IMR-90 (cell line): ENCODE data around the gene TXNL1. TPM values are rescaled to one million over a fixed set of nuclear protein-coding genes. Genes with fewer than 3 reads are reported as not detected.

Experiments
- ATAC-seq: fragments of 200-7000 bp; cut with Tn5 transposase; 2 replicates; pipeline ENCODE4 v1.9.1; 2020; ENCODE audit warnings: low read depth, mild to moderate bottlenecking, moderate library complexity
- BruUV-seq: library from RNA; stranded (reverse); fragments of 400-500 nt; replicated peaks from 2 replicates; lab custom pipeline; 2021; lab: Mats Ljungman, UMichigan
- CTCF ChIA-PET: fragments of 300-600 bp; formaldehyde crosslinking; extraction: SDS; loops from one replicate; lab custom pipeline; 2021; ENCODE audit warnings: antibody characterized with exemption; lab: Yijun Ruan, JAX
- POLR2A ChIA-PET: fragments of 300-600 bp; sonication (Branson Sonifier 250); formaldehyde crosslinking; loops from one replicate; lab custom pipeline; 2022; ENCODE audit warnings: antibody characterized with exemption; ENCODE audit not compliant: unreplicated experiment; lab: Charles Lee
- DNase-seq: peaks from one replicate; pipeline ENCODE4 v3.0.0; 2013
- H2AFZ ChIP-seq: replicated peaks from 2 replicates; pipeline ENCODE3; 2013; ENCODE audit warnings: low read length, mild to moderate bottlenecking; ENCODE audit not compliant: poor library complexity
- H2AK5ac ChIP-seq: 2 replicates; pipeline ENCODE4 v1.6.1; 2013; ENCODE audit warnings: low read depth, low read length, inconsistent platforms
- H2AK9ac ChIP-seq: replicated peaks from 2 replicates; pipeline ENCODE3; 2013; ENCODE audit warnings: mild to moderate bottlenecking, low read depth, low read length, moderate library complexity; ENCODE audit not compliant: poor library complexity
- H2BK120ac ChIP-seq: 2 replicates; pipeline ENCODE4 v1.6.1; 2013; ENCODE audit warnings: low read depth, low read length, inconsistent platforms
- H2BK15ac ChIP-seq: 3 replicates; pipeline ENCODE4 v1.6.1; 2013; ENCODE audit warnings: low read depth, low read length, inconsistent platforms
- H2BK20ac ChIP-seq: 2 replicates; pipeline ENCODE4 v1.6.1; 2013; ENCODE audit warnings: low read depth, mild to moderate bottlenecking, inconsistent platforms, low read length, moderate library complexity
- H2BK5ac ChIP-seq: 2 replicates; pipeline ENCODE4 v1.6.1; 2013; ENCODE audit warnings: mild to moderate bottlenecking, low read depth, low read length, inconsistent platforms; ENCODE audit not compliant: poor library complexity, severe bottlenecking
- H3K14ac ChIP-seq: replicated peaks from 2 replicates; pipeline ENCODE4 v1.6.1; 2013; ENCODE audit warnings: low read depth, low read length, inconsistent platforms
- H3K18ac ChIP-seq: 2 replicates; pipeline ENCODE4 v1.6.1; 2013; ENCODE audit warnings: low read depth, low read length, control low read depth
- H3K23ac ChIP-seq: 2 replicates; pipeline ENCODE4 v1.6.1; 2013; ENCODE audit warnings: low read depth, low read length, inconsistent platforms
- H3K27ac ChIP-seq: 2 replicates; pipeline ENCODE4 v1.5.1; 2013; ENCODE audit warnings: mild to moderate bottlenecking, control low read depth, low read length; ENCODE audit not compliant: insufficient read depth
- H3K27me3 ChIP-seq: 2 replicates; pipeline ENCODE4 v1.6.1; 2013; ENCODE audit warnings: low read length; ENCODE audit not compliant: control insufficient read depth, insufficient read depth
- H3K36me3 ChIP-seq: 2 replicates; pipeline ENCODE4 v1.6.1; 2013; ENCODE audit warnings: low read length, mixed read lengths; ENCODE audit not compliant: control insufficient read depth, insufficient read depth
- H3K4ac ChIP-seq: 2 replicates; pipeline ENCODE4 v1.6.1; 2013; ENCODE audit warnings: low read depth, low read length, inconsistent platforms
- H3K4me1 ChIP-seq: 2 replicates; pipeline ENCODE4 v1.6.1; 2013; ENCODE audit warnings: low read length, mixed read lengths; ENCODE audit not compliant: control insufficient read depth, insufficient read depth
- H3K4me2 ChIP-seq: 2 replicates; pipeline ENCODE4 v1.6.1; 2013; ENCODE audit warnings: low read depth, mild to moderate bottlenecking, control low read depth, low read length, moderate library complexity
- H3K4me3 ChIP-seq: 2 replicates; pipeline ENCODE4 v1.5.1; 2013; ENCODE audit warnings: low read depth, mild to moderate bottlenecking, control low read depth, low read length, moderate library complexity; ENCODE audit not compliant: insufficient read depth
- H3K56ac ChIP-seq: 2 replicates; pipeline ENCODE4 v1.6.1; 2013; ENCODE audit warnings: low read length, inconsistent platforms; ENCODE audit not compliant: insufficient read depth; ENCODE audit errors: extremely low read depth
- H3K79me1 ChIP-seq, 2 experiments: 2 replicates each; pipeline ENCODE4 v1.6.1; 2013; ENCODE audit warnings: low read length in 2 of 2, inconsistent platforms in 1 of 2, low read depth in 1 of 2
- H3K9ac ChIP-seq: 2 replicates; pipeline ENCODE4 v1.6.1; 2013; ENCODE audit warnings: low read depth, low read length, control low read depth
- H3K9me1 ChIP-seq: 2 replicates; pipeline ENCODE4 v1.6.1; 2013; ENCODE audit warnings: low read length, inconsistent platforms; ENCODE audit not compliant: insufficient read depth
- H3K9me3 ChIP-seq: 2 replicates; pipeline ENCODE4 v1.6.1; 2013; ENCODE audit warnings: low read length; ENCODE audit not compliant: control insufficient read depth, insufficient read depth
- H4K20me1 ChIP-seq: 2 replicates; pipeline ENCODE4 v1.6.1; 2013; ENCODE audit warnings: low read length, inconsistent platforms; ENCODE audit not compliant: insufficient read depth
- H4K5ac ChIP-seq: 2 replicates; pipeline ENCODE4 v1.6.1; 2013; ENCODE audit warnings: mild to moderate bottlenecking, low read depth, low read length, control low read depth
- H4K8ac ChIP-seq, 2 experiments: 2 replicates each; pipeline ENCODE4 v1.6.1; 2013; ENCODE audit warnings: low read depth in 2 of 2, low read length in 2 of 2, control low read depth in 1 of 2, inconsistent platforms in 1 of 2
- H4K91ac ChIP-seq: 2 replicates; pipeline ENCODE4 v1.6.1; 2013; ENCODE audit warnings: low read depth, low read length, inconsistent platforms; ENCODE audit not compliant: insufficient read depth
- MAFK ChIP-seq: IDR thresholded peaks from 2 replicates; pipeline ENCODE4 v1.6.1; 2012; ENCODE audit warnings: low read depth, low read length, improper control_type of control experiment
- RFX5 ChIP-seq: IDR thresholded peaks from 2 replicates; pipeline ENCODE4 v1.8.0; 2012; ENCODE audit warnings: low read depth, mild to moderate bottlenecking, low read length, moderate library complexity
- SMC3 ChIP-seq: fragments of 150-350 bp; IDR thresholded peaks from 2 replicates; pipeline ENCODE4 v1.6.1; 2016; ENCODE audit warnings: low read depth, mild to moderate bottlenecking, antibody characterized with exemption, low read length, moderate library complexity
- WGBS, 2 experiments: methylation state at CpG; one replicate each; pipeline versions ENCODE4 v1.1.5 to v1.1.7; 2013; ENCODE audit warnings: missing lambda C conversion rate in 2 of 2; ENCODE audit not compliant: insufficient read length in 1 of 2; ENCODE audit errors: extremely low coverage in 2 of 2; 5-methylcytosine and 5-hydroxymethylcytosine counted together
- dilution Hi-C: fragments of 300-500 bp; cut with HindIII; formaldehyde crosslinking; loops from one replicate; pipeline ENCODE4 v1.14.3; 2018; ENCODE audit warnings: low sequenced_read_pairs; ENCODE audit not compliant: unreplicated experiment
- in situ Hi-C: fragments of 300-500 bp; cut with MboI; formaldehyde crosslinking; loops from 3 replicates; pipeline ENCODE4 v1.14.3; 2019; ENCODE audit warnings: low sequenced_read_pairs, inconsistent platforms, mixed read lengths
- intact Hi-C: fragments of 100-400 bp; cut with micrococcal nuclease; formaldehyde crosslinking; loops from 2 replicates; pipeline ENCODE4 v1.10.0; 2022
- polyA plus RNA-seq, 3 experiments: library from polyadenylated mRNA; depleted of rRNA; stranded (reverse); fragments of >200 nt; gene quantifications; 2 replicates each; pipeline ENCODE4 v1.2.3, GENCODE V29; 2012; ENCODE audit warnings: low replicate concordance in 1 of 3
- total RNA-seq: library from RNA; depleted of rRNA; stranded (reverse); fragments of >200 nt; gene quantifications from 2 replicates; pipeline ENCODE4 v1.2.3, GENCODE V29; 2012
- TF ChIP-seq, protein P1 (sequence below): conservative IDR thresholded peaks from 2 replicates; pipeline ENCODE4 v1.5.1; 2012; ENCODE audit warnings: mild to moderate bottlenecking, low read depth, low read length, improper control_type of control experiment

Gene TXNL1
- total and polyA plus RNA-seq, 2 of the 4 experiments (the other 2 are of a cell fraction): 38.7 to 62.5 TPM

DNA sequence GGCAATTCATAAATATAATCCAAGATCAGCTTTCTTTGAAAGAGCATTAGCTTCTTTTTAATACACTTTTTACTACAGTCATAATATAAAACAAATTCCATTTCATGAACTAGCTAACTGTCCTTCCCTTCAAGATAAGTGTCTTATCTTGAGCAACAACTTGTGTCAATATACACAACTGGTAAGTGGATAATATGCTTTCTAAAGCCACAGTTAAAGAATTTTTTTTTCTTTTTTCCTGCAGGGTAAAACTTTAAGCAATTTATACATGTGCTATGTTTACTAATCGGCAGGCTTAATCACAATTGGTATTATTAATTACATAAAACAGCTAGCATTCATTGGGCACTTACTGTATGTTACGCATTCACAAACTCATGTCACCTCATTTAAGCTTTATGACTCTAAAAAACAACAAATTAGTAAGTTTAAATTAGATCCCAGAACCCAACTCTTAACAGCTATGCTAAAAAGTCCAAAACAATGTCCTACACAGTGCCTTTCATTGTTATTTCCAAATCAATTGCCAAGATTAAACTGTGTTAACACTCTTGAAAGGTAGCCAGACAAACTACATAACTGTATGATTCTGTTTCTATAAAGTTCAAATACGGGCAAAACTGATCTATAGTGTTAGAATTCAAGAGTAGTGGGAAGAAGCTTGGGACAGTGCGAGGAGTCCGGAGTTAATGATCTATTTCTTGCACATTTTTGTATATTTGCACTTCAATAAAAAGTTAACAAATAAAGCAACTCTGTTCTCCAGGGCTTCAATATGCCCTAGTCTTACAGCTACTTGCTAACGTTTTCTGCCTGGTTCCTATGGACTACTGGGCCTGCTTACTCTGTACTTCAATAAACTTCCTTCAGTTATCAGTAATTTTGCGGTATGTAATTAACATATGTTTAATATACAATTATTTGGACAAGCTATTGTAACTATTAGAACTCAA lies 6.0 kb downstream of the TXNL1 start (continued):
- TF ChIP-seq RFX5: no peak
- TF ChIP-seq SMC3: no peak

DNA sequence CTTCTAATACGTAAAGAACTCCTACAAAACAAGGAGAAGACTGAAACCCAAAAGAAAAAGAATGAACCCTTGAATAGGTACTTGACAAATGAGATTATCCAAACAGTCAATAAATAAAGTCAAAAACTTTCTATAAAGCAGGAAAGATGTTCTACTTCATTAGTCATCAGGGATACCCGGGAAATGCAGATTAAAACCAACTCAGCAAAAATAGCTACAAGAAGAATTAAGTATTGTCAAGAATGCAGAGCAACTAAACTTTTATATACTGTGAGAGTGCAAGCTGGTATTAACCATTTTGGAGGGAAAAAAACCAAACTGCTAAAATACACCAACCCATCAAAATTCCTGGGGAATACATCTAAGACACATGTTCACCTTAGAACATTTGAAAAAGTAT lies 10.4 kb downstream of the TXNL1 start:
- Histone ChIP-seq H3K79me1 (peaks cover 2 to 38% of the 10 kb centered on the region in 2 experiments; a peak in 3 of 4 replicates), H2AFZ (no peak overlapping the region), H4K20me1 (peaks cover 69% of the 10 kb centered on the region), H4K91ac (no peak overlapping the region), H2BK20ac (no peak overlapping the region), H3K27me3 (no peaks in the 10 kb centered on the region), H3K14ac (no peak overlapping the region), H3K4me3 (no peak overlapping the region), H2BK120ac (no peak overlapping the region), H3K56ac (no peak overlapping the region), H3K4ac (no peak overlapping the region), H2AK9ac (no peak overlapping the region), H2BK5ac (no peak overlapping the region), H3K9me3 (no peaks in the 10 kb centered on the region), H3K4me2 (no peak overlapping the region), H3K9ac (no peak overlapping the region), H3K27ac (no peak overlapping the region), H3K4me1 (0 out of 2 replicates have a peak, but pooled peaks cover 2% of the 10 kb centered on the region), H4K5ac (no peak overlapping the region), H3K23ac (no peak overlapping the region), H2AK5ac (no peak overlapping the region), H3K9me1 (no peaks in the 10 kb centered on the region; the same call in 1 of the 2 replicates), H3K18ac (no peak overlapping the region), H3K36me3 (peaks cover 5% of the 10 kb centered on the region), H2BK15ac (no peak overlapping the region), H4K8ac (no peak overlapping the region)
- WGBS, 2 experiments: no CpG with 5 or more reads among the region's 2 CpGs
- ATAC-seq (no peak), DNase-seq (peak; percentile 10)
- intact Hi-C loops (no loop called here), dilution Hi-C loops (no loop called here), in situ Hi-C loops (no loop called here)
- ChIA-PET CTCF (no interaction called here), POLR2A (no interaction called here)
- peak; percentile 81 for TF ChIP-seq MAFK
- TF ChIP-seq, protein P1, sequence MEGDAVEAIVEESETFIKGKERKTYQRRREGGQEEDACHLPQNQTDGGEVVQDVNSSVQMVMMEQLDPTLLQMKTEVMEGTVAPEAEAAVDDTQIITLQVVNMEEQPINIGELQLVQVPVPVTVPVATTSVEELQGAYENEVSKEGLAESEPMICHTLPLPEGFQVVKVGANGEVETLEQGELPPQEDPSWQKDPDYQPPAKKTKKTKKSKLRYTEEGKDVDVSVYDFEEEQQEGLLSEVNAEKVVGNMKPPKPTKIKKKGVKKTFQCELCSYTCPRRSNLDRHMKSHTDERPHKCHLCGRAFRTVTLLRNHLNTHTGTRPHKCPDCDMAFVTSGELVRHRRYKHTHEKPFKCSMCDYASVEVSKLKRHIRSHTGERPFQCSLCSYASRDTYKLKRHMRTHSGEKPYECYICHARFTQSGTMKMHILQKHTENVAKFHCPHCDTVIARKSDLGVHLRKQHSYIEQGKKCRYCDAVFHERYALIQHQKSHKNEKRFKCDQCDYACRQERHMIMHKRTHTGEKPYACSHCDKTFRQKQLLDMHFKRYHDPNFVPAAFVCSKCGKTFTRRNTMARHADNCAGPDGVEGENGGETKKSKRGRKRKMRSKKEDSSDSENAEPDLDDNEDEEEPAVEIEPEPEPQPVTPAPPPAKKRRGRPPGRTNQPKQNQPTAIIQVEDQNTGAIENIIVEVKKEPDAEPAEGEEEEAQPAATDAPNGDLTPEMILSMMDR: no peak
- no TSS peak for BruUV-seq
